ENCODE measurements around the gene MTOR.

The MTOR gene

GRCh38 chr1:11125931-11126330 is 136.4 kb downstream of the MTOR start:
- TF ChIP-seq CTCF (IDR thresholded peaks at IDR 0.05; ENCODE audit: low read depth, low read length): no peak
- no peak overlapping the region for H3K4me3 ChIP-seq (ENCODE audit: low read depth, low read length)

- H3K4me3 ChIP-seq (ENCODE audit: low read depth, low read length): no peak overlapping the region
- TF ChIP-seq CTCF (IDR thresholded peaks at IDR 0.05; ENCODE audit: low read depth, low read length): no peak
Measured at GRCh38 chr1:11124965-11125364, 137.4 kb downstream of the MTOR start.

- no peak overlapping the region for H3K4me3 ChIP-seq (ENCODE audit: low read depth, low read length)
- TF ChIP-seq CTCF (IDR thresholded peaks at IDR 0.05; ENCODE audit: low read depth, low read length): no peak
Measured at GRCh38 chr1:11116318-11116717, 146.0 kb downstream of the MTOR start.

GRCh38 chr1:11114966-11115365 is 147.4 kb downstream of the MTOR start:
- no peak overlapping the region for H3K4me3 ChIP-seq (ENCODE audit: low read depth, low read length)
- TF ChIP-seq CTCF (IDR thresholded peaks at IDR 0.05; ENCODE audit: low read depth, low read length): no peak

- H3K4me3 ChIP-seq (ENCODE audit: low read depth, low read length): no peak overlapping the region
- TF ChIP-seq CTCF (IDR thresholded peaks at IDR 0.05; ENCODE audit: low read depth, low read length): no peak
Measured at GRCh38 chr1:11109047-11109760, 153.1 kb downstream of the MTOR start.

- TF ChIP-seq CTCF (IDR thresholded peaks at IDR 0.05; ENCODE audit: low read depth, low read length): no peak
Measured at GRCh38 chr1:11107599-11107998, 154.8 kb downstream of the MTOR start.

GRCh38 chr1:11105586-11105985 is 156.8 kb downstream of the MTOR start:
- TF ChIP-seq CTCF (IDR thresholded peaks at IDR 0.05; ENCODE audit: low read depth, low read length): no peak

More at GRCh38 chr1:11107599-11107998, 154.8 kb downstream of the MTOR start:
- H3K4me3 ChIP-seq (ENCODE audit: low read depth, low read length): no peak overlapping the region

More at GRCh38 chr1:11105586-11105985, 156.8 kb downstream of the MTOR start:
- H3K4me3 ChIP-seq (ENCODE audit: low read depth, low read length): no peak overlapping the region

All from WI38 (cell line).